ENCODE results near the gene BCL6.

DNA sequence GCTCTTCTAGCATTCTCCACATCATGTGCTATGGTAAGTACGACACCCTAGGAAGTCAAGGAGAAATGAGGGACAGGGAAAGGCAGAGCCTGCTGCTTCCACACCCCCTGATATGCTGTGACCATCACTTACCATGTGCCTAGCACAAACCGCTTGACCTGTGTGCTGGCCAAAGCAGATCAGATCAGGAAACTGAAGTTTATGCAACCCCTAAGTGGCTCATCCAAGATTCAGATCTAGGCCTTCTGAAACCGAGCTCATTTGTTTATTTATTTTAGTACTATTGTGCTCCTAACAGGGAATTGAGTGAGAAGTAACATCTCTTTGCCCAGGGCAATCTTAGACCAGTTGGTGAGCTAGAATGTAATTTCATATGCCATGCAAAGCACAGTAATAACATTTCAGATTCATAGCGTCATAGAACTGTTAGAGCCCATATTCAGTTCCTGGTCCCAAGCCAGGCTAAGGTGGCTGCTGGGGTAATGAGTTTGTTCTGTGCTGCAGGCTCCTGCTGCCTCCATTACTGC is 42.7 kb downstream of the BCL6 start, which contains the start of gene RTP2:
- TF ChIP-seq EZH2 (IDR thresholded peaks at IDR 0.05; ENCODE audit: borderline replicate concordance, control insufficient read depth, low read depth, low read length) (no peak), NFYA (IDR thresholded peaks at IDR 0.05; ENCODE audit: borderline replicate concordance, low read depth, low read length) (no peak), POLR2A (IDR thresholded peaks at IDR 0.05; ENCODE audit: low read depth, low read length) (no peak), CHD2 (IDR thresholded peaks at IDR 0.05; ENCODE audit: borderline replicate concordance, low read depth, low read length) (no peak), ZNF217 (IDR thresholded peaks at IDR 0.05) (no peak), EP300 (IDR thresholded peaks at IDR 0.05; ENCODE audit: borderline replicate concordance in 1 of 2, control insufficient read depth in 1 of 2, low read depth in 2 of 2, low read length in 2 of 2) (no peak), SMARCA5 (IDR thresholded peaks at IDR 0.05) (no peak), ZNF274 (IDR thresholded peaks at IDR 0.05; ENCODE audit: insufficient read depth, insufficient read length) (no peak)
- TF ChIP-seq, protein P1, sequence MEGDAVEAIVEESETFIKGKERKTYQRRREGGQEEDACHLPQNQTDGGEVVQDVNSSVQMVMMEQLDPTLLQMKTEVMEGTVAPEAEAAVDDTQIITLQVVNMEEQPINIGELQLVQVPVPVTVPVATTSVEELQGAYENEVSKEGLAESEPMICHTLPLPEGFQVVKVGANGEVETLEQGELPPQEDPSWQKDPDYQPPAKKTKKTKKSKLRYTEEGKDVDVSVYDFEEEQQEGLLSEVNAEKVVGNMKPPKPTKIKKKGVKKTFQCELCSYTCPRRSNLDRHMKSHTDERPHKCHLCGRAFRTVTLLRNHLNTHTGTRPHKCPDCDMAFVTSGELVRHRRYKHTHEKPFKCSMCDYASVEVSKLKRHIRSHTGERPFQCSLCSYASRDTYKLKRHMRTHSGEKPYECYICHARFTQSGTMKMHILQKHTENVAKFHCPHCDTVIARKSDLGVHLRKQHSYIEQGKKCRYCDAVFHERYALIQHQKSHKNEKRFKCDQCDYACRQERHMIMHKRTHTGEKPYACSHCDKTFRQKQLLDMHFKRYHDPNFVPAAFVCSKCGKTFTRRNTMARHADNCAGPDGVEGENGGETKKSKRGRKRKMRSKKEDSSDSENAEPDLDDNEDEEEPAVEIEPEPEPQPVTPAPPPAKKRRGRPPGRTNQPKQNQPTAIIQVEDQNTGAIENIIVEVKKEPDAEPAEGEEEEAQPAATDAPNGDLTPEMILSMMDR (IDR thresholded peaks at IDR 0.05 in 2 of 3, conservative IDR thresholded peaks at IDR 0.05 in 1 of 3; ENCODE audit: control insufficient read depth in 2 of 3, extremely low read depth in 1 of 3, insufficient read depth in 1 of 3, low read depth in 3 of 3, low read length in 3 of 3), result no peak
- TF ChIP-seq, protein P2, sequence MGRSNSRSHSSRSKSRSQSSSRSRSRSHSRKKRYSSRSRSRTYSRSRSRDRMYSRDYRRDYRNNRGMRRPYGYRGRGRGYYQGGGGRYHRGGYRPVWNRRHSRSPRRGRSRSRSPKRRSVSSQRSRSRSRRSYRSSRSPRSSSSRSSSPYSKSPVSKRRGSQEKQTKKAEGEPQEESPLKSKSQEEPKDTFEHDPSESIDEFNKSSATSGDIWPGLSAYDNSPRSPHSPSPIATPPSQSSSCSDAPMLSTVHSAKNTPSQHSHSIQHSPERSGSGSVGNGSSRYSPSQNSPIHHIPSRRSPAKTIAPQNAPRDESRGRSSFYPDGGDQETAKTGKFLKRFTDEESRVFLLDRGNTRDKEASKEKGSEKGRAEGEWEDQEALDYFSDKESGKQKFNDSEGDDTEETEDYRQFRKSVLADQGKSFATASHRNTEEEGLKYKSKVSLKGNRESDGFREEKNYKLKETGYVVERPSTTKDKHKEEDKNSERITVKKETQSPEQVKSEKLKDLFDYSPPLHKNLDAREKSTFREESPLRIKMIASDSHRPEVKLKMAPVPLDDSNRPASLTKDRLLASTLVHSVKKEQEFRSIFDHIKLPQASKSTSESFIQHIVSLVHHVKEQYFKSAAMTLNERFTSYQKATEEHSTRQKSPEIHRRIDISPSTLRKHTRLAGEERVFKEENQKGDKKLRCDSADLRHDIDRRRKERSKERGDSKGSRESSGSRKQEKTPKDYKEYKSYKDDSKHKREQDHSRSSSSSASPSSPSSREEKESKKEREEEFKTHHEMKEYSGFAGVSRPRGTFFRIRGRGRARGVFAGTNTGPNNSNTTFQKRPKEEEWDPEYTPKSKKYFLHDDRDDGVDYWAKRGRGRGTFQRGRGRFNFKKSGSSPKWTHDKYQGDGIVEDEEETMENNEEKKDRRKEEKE (IDR thresholded peaks at IDR 0.05), result no peak
- TF ChIP-seq, protein P3, sequence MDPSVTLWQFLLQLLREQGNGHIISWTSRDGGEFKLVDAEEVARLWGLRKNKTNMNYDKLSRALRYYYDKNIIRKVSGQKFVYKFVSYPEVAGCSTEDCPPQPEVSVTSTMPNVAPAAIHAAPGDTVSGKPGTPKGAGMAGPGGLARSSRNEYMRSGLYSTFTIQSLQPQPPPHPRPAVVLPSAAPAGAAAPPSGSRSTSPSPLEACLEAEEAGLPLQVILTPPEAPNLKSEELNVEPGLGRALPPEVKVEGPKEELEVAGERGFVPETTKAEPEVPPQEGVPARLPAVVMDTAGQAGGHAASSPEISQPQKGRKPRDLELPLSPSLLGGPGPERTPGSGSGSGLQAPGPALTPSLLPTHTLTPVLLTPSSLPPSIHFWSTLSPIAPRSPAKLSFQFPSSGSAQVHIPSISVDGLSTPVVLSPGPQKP (IDR thresholded peaks at IDR 0.05; ENCODE audit: low read depth, low read length), result no peak
- TF ChIP-seq, protein P4, sequence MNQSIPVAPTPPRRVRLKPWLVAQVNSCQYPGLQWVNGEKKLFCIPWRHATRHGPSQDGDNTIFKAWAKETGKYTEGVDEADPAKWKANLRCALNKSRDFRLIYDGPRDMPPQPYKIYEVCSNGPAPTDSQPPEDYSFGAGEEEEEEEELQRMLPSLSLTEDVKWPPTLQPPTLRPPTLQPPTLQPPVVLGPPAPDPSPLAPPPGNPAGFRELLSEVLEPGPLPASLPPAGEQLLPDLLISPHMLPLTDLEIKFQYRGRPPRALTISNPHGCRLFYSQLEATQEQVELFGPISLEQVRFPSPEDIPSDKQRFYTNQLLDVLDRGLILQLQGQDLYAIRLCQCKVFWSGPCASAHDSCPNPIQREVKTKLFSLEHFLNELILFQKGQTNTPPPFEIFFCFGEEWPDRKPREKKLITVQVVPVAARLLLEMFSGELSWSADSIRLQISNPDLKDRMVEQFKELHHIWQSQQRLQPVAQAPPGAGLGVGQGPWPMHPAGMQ (IDR thresholded peaks at IDR 0.05; ENCODE audit: borderline replicate concordance), result no peak
